Ascending aorta (tissue), 2 donors: ENCODE data around the gene CATSPERB. TPM values are rescaled to one million over a fixed set of nuclear protein-coding genes. Genes with fewer than 3 reads are reported as not detected.

Source experiments
- DNase-seq, 2 donors: peaks; one replicate each; pipeline ENCODE4 v3.0.0-alpha.2; 2019; ENCODE audit warnings: low spot score in 2 of 2
- H3K27ac ChIP-seq, 2 donors: fragments of 200-600 bp; sonication (generic); one replicate each; pipeline ENCODE4 v1.5.1; 2016 to 2017; ENCODE audit warnings: mild to moderate bottlenecking in 1 of 2
- H3K27me3 ChIP-seq: fragments of 200-600 bp; sonication (generic); one replicate; pipeline ENCODE4 v1.5.1; 2017
- H3K36me3 ChIP-seq, 2 donors: fragments of 200-600 bp; sonication (generic); one replicate each; pipeline ENCODE4 v1.5.1; 2016
- H3K4me1 ChIP-seq, 2 donors: fragments of 200-600 bp; sonication (generic); one replicate each; pipeline ENCODE4 v1.5.1; 2016 to 2017; ENCODE audit warnings: mild to moderate bottlenecking in 1 of 2
- H3K4me3 ChIP-seq, 2 donors: fragments of 200-600 bp; sonication (generic); one replicate each; pipeline ENCODE4 v1.5.1; 2016 to 2017; ENCODE audit warnings: mild to moderate bottlenecking in 1 of 2
- H3K9me3 ChIP-seq, 2 donors: fragments of 200-600 bp; sonication (generic); one replicate each; pipeline ENCODE4 v1.5.1; 2016
- intact Hi-C: fragments of 100-400 bp; cut with DNase I; formaldehyde crosslinking; loops from one replicate; pipeline ENCODE4 v1.15.1; 2023
- total RNA-seq: library from RNA; depleted of rRNA; stranded (reverse); fragments of >200 nt; gene quantifications from one replicate; pipeline ENCODE4 v1.1.0, GENCODE V29; 2016
- TF ChIP-seq, protein P1 (sequence below), 3 experiments: fragments of 200-600 bp in 2 of 3; fragments of 450-650 bp in 1 of 3; sonication (generic) in 2 of 3; IDR thresholded peaks; one replicate each; pipeline ENCODE4 v1.5.1; 2016 to 2019; ENCODE audit warnings: antibody characterized with exemption in 3 of 3, mild to moderate bottlenecking in 1 of 3, moderate library complexity in 1 of 3

Gene CATSPERB
- total RNA-seq, 1 donor from 2014 or later = 4.3 TPM

DNA sequence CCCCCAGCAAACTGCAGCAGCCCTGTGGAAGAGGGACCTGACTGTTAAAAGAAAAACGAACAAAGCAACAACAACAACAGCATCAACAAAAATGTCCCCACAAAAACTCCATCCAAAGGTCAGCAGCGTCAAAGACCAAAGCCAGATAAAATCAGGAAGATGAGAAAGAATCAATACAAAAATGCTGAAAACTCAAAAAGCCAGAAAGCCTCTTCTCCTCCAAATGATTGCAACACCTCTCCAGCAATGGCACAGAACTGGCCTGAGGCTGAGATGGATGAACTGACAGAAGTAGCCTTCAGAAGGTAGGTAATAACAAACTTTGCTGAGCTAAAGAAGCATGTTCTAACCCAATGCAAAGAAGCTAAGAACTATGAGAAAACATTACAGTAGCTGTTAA lies 176.4 kb downstream of the CATSPERB start:
- H3K4me3 ChIP-seq = no peak overlapping the region
- no peaks in the 10 kb centered on the region for H3K36me3 ChIP-seq
- DNase-seq = no peak
- no peaks in the 10 kb centered on the region for H3K27me3 ChIP-seq
- no peak overlapping the region for H3K27ac ChIP-seq
- intact Hi-C loops = no loop called here
- TF ChIP-seq, protein P1, sequence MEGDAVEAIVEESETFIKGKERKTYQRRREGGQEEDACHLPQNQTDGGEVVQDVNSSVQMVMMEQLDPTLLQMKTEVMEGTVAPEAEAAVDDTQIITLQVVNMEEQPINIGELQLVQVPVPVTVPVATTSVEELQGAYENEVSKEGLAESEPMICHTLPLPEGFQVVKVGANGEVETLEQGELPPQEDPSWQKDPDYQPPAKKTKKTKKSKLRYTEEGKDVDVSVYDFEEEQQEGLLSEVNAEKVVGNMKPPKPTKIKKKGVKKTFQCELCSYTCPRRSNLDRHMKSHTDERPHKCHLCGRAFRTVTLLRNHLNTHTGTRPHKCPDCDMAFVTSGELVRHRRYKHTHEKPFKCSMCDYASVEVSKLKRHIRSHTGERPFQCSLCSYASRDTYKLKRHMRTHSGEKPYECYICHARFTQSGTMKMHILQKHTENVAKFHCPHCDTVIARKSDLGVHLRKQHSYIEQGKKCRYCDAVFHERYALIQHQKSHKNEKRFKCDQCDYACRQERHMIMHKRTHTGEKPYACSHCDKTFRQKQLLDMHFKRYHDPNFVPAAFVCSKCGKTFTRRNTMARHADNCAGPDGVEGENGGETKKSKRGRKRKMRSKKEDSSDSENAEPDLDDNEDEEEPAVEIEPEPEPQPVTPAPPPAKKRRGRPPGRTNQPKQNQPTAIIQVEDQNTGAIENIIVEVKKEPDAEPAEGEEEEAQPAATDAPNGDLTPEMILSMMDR (IDR thresholded peaks at IDR 0.05) = no peak
- no peaks in the 10 kb centered on the region for H3K4me1 ChIP-seq
- H3K9me3 ChIP-seq = no peaks in the 10 kb centered on the region

DNA sequence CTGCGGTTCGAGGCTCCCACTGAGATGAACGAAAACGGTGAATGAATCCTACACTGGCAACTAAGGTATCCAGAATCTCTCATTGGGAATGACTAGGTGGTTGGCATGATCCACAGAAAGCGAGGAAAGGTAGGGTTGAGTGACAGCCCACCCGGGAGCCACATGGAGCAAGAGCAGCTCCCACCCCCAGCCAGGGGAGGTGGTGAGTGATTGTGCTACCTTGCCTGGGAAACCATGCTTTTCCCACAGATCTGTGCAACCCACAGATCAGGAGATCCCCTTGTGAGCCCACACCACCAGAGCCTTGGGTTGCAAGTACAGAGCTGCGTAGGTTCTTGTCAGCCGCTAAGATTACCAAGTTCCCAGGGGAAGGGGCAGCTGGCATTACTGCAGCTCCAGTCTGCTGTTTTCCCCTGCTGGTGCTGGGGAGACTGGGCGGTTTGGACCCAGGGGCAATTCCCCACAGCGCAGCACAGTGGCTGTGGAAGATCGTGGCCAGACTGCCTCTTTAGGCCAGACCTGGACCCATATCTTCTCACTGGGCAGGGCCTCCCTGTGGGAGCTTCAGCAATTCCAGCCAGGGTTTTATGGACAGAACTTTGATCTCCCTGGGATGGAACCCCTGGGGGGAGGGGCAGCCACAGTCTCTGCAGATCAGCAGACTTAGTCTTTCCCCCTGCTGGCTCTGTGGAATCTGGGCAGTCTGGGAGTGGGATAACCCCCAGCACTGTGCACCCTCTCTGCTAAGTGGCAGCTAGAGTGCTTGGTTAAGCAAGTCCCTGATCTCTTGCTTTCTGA lies 177.2 kb downstream of the CATSPERB start:
- Histone ChIP-seq H3K36me3 (no peaks in the 10 kb centered on the region), H3K9me3 (no peaks in the 10 kb centered on the region), H3K4me3 (no peak overlapping the region), H3K4me1 (no peaks in the 10 kb centered on the region), H3K27ac (no peak overlapping the region), H3K27me3 (no peaks in the 10 kb centered on the region)
- TF ChIP-seq, protein P1 (IDR thresholded peaks at IDR 0.05) = no peak
- intact Hi-C loops = no loop called here
- DNase-seq = no peak

DNA sequence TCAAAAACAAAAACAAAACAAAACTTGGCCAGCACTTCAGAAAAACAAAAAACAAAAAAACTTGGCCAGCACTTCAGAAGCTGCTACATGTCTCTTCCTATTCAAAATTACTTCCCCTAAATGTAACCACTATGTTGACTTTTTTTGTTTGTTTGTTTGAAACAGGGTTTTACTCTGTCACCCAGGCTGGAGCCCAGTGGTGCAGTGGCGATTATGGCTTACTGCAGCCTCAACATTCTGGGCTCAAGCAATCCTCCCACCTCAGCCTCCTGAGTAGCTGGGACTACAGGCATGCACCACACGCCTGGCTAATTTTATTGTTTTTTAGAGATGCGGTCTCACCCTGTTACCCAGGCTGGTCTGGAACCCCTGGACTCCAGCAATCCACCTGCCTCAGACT lies 183.8 kb downstream of the CATSPERB start:
- no peak for DNase-seq
- no peaks in the 10 kb centered on the region for H3K27me3 ChIP-seq
- no peaks in the 10 kb centered on the region for H3K9me3 ChIP-seq
- no peaks in the 10 kb centered on the region for H3K4me1 ChIP-seq
- no peaks in the 10 kb centered on the region for H3K36me3 ChIP-seq
- TF ChIP-seq, protein P1 (IDR thresholded peaks at IDR 0.05) = no peak
- H3K27ac ChIP-seq = no peak overlapping the region
- no peak overlapping the region for H3K4me3 ChIP-seq
- intact Hi-C loops = no loop called here

DNA sequence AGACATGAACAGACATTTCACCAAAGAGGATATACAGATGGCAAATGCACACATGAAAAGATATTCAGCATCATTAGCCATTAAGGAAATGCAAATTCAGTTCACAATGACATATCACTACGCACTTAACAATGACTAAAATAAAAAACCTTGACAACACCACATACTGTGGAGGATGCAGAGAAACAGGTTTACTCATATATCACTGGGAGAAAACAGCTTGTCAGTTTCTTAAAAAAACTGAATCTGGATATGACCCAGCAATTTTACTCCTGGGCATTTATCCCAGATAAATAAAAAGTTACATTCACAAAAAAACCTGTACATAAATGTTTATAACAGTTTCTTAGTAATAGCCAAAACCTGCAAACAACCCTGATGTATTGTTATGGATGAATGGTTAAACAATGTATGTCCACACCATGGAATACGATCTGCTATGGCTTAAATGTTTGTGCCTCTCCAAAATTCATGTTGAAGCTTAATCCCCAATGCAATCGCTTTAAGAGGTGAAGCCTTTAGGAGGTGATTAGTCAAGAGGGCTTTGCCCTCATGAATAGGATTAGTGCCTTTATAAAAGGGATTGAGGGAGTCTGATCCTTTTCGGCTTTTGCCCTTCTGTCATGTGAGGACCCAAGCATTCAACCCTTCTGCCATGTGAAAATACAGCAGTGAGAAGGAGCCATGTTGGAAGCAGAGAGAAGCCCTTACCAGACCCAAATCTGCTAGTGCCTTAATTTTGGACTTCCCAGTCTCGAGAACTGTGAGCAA lies 185.8 kb downstream of the CATSPERB start:
- no peak for DNase-seq
- H3K4me1 ChIP-seq = no peaks in the 10 kb centered on the region
- no peaks in the 10 kb centered on the region for H3K27me3 ChIP-seq
- intact Hi-C loops = no loop called here
- TF ChIP-seq, protein P1 (IDR thresholded peaks at IDR 0.05) = no peak
- peaks cover 0 to 8% of the 10 kb centered on the region in 2 donors for H3K9me3 ChIP-seq
- H3K36me3 ChIP-seq = no peaks in the 10 kb centered on the region
- H3K27ac ChIP-seq = no peak overlapping the region
- no peak overlapping the region for H3K4me3 ChIP-seq

DNA sequence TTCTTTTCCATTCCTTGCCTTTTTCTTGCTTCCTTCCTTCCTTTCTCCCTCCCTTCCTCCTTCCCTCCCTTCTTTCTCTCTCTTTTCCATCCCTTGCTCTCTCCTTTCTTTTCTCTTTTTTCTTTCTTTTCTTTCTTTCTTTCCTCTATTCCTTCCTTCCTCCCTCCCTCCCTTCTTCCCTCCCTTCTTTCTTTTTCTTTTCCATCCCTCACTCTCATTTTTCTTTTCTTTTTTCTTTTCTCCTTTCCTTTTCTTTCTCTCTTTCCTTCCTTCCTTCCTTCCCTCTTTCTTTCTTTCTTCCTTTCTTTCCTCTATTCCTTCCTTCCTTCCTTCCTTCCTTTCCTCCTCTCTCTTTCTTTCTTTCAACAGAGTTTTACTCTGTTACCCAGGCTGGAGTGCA lies 186.7 kb downstream of the CATSPERB start:
- Histone ChIP-seq H3K27me3 (no peaks in the 10 kb centered on the region), H3K27ac (no peak overlapping the region), H3K36me3 (no peaks in the 10 kb centered on the region), H3K4me3 (no peak overlapping the region), H3K9me3 (peaks cover 0 to 8% of the 10 kb centered on the region in 2 donors), H3K4me1 (no peaks in the 10 kb centered on the region)
- no peak for DNase-seq
- intact Hi-C loops = no loop called here
- TF ChIP-seq, protein P1 (IDR thresholded peaks at IDR 0.05) = no peak
